HL-60 (cell line): ENCODE data around the gene ARHGAP23.

Source experiments
- CTCF ChIP-seq: IDR thresholded peaks from one replicate; pipeline ENCODE4 v1.5.1; 2011; ENCODE audit warnings: low read length, control low read depth, inconsistent platforms; ENCODE audit not compliant: insufficient read depth
- GABPA ChIP-seq: IDR thresholded peaks from 2 replicates; pipeline ENCODE4 v1.6.1; 2012; ENCODE audit warnings: low read depth
- POLR2AphosphoS5 ChIP-seq: IDR thresholded peaks from 2 replicates; pipeline ENCODE4 v1.6.1; 2012; ENCODE audit warnings: low read depth

DNA sequence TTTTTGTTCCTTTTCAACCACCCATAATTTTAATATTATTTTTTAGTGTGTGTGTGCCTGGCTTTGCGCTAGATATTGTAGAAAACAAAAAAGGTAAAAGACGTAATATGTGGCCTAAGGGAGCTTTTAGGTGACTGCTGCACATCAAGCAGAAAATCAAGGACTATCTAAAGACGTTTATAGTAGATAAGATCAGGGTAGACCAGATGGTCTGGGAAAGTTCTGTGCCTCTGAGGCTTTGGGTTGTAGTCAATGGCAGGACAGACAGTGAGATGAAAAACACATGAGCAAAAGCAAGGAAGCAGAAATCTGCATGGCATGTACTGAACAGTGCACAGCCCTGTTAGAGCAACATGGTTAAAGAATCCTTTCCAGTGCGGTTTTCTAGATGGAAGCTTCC is 26.8 kb upstream of the ARHGAP23 start:
- TF ChIP-seq CTCF: no peak
- no peak for TF ChIP-seq POLR2AphosphoS5
- TF ChIP-seq GABPA: no peak
